Measurements from ENCODE around the gene LY9.

DNA sequence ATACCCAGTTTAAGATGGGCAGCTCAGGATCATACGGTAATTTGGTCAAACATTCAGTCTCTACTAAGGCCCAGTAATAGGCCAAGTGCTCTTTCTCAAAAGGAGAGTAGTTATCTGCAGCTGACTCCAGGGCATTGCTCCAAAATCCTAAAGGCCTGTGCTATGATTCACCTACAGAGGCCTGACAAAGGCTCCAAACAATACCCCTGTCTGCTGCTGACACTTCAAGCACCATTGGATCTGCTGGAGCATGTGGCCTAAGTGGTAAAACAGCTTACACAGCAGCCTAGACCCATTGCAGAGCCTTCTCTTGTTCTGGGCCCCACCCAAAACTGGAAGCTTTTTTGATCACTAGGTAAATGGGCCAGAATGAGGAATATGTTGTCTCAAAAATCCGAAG lies 34.1 kb upstream of the LY9 start:
- TF ChIP-seq, protein P1, sequence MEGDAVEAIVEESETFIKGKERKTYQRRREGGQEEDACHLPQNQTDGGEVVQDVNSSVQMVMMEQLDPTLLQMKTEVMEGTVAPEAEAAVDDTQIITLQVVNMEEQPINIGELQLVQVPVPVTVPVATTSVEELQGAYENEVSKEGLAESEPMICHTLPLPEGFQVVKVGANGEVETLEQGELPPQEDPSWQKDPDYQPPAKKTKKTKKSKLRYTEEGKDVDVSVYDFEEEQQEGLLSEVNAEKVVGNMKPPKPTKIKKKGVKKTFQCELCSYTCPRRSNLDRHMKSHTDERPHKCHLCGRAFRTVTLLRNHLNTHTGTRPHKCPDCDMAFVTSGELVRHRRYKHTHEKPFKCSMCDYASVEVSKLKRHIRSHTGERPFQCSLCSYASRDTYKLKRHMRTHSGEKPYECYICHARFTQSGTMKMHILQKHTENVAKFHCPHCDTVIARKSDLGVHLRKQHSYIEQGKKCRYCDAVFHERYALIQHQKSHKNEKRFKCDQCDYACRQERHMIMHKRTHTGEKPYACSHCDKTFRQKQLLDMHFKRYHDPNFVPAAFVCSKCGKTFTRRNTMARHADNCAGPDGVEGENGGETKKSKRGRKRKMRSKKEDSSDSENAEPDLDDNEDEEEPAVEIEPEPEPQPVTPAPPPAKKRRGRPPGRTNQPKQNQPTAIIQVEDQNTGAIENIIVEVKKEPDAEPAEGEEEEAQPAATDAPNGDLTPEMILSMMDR (IDR thresholded peaks at IDR 0.05) = no peak
- TF ChIP-seq POLR2A (IDR thresholded peaks at IDR 0.05) = no peak

Measured in thyroid gland (tissue), 4 donors.